ENCODE results near the gene MYO5B.

DNA sequence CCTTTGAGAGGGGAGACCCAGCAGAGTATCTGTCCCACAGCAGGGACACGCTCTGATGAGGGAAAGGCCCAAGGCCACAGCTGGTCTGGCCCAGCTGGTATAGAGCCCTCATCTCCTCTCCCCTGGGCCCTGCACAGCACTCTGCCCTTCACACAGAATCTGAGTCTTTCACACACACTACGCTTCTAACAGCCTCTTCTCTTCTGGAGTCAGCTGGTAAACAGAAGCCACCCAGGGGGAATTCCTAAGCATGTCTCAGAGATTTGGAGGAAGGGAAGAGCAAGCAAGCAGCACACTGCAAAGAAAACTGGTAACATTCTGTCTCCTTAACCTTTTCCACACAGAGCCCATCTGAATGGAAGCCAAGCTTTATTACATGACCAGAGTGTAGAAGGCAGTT, 260.5 kb downstream of the MYO5B start:
- TF ChIP-seq, protein P1, sequence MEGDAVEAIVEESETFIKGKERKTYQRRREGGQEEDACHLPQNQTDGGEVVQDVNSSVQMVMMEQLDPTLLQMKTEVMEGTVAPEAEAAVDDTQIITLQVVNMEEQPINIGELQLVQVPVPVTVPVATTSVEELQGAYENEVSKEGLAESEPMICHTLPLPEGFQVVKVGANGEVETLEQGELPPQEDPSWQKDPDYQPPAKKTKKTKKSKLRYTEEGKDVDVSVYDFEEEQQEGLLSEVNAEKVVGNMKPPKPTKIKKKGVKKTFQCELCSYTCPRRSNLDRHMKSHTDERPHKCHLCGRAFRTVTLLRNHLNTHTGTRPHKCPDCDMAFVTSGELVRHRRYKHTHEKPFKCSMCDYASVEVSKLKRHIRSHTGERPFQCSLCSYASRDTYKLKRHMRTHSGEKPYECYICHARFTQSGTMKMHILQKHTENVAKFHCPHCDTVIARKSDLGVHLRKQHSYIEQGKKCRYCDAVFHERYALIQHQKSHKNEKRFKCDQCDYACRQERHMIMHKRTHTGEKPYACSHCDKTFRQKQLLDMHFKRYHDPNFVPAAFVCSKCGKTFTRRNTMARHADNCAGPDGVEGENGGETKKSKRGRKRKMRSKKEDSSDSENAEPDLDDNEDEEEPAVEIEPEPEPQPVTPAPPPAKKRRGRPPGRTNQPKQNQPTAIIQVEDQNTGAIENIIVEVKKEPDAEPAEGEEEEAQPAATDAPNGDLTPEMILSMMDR (IDR thresholded peaks at IDR 0.05): no peak
- TF ChIP-seq POLR2A (IDR thresholded peaks at IDR 0.05): no peak

Data from esophagus squamous epithelium (tissue), 4 donors.